ENCODE results near the gene PCDH17.

GRCh38 chr13:57673197-57673596 is 41.7 kb downstream of the PCDH17 start:
- TF ChIP-seq CTCF (IDR thresholded peaks at IDR 0.05; ENCODE audit: low read depth, low read length, missing input control) (no peak), YY1 (IDR thresholded peaks at IDR 0.05) (no peak), EGR1 (IDR thresholded peaks at IDR 0.05; ENCODE audit: low read depth in 2 of 2) (no peak)
